ENCODE results near the gene WDR77.

The WDR77 gene

GRCh38 chr1:111468717-111469100 lies 19.7 kb upstream of the WDR77 start:
- no peak for DNase-seq (ENCODE audit: low spot score)

DNA sequence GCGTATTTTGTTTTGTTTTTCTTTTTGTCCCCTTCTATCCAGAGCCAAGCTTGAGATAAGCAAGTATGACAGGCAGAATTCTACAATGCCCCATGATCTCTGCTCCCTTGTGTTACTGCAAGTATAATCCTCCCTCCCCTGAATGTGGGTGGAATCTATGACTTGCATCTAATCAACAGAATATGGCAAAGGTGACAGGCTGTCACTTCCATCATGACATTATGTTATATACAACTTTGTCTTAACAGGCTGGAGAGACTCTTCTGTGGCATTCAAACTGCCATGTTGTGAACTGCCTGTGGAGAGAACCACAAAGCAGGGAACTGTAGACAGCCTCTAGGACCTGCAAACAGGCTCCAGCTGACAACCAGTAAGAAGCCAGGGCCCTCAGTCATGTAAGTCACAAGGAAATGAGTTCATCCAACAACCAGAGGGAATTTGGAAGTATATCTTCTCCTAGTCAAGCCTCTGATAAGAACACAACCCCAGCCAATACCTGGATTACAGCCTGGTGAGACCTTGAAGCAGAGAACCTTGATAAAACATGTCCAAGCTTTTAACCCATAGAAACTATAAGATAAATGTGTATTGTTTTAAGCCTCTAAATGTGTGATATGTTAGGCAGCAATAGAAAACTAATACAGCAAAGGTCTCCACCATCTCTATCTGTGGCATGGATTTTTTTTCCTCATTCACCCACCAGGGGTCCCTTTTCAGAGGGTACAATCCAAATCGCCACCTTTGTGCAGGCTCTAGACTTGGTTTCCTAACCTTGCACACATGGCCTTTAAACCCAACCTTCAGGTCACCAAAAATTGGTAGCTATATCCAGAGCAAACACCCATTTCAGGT lies 19.0 kb upstream of the WDR77 start:
- no peak for DNase-seq (ENCODE audit: low spot score)

GRCh38 chr1:111466480-111466879 lies 17.4 kb upstream of the WDR77 start:
- DNase-seq (ENCODE audit: low spot score), result no peak

DNA sequence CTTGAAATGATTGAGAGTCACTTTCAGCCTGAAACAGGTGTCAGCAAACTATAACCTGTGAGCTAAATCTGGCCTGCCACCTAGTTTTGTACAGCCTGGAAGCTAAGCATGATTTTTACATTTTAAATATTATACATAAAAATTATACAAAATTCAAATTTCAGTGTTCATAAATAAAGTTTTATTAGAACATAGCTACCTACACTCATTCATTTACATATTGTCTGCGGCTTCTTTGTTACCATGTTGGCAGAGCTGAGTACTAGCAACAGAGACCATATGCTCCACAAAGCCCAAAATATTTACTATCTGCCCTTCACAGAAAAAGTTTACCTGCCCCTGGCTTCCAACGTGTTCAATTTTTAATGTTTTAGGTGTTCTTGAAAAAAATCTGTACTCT lies 16.7 kb upstream of the WDR77 start:
- DNase-seq (ENCODE audit: low spot score), result no peak

GRCh38 chr1:111463029-111463683 lies 14.1 kb upstream of the WDR77 start:
- DNase-seq (ENCODE audit: low spot score), result no peak

GRCh38 chr1:111462370-111463028 lies 13.4 kb upstream of the WDR77 start:
- no peak for DNase-seq (ENCODE audit: low spot score)

- no peak for DNase-seq (ENCODE audit: low spot score)
Observed at GRCh38 chr1:111461765-111462164, 12.7 kb upstream of the WDR77 start.

DNA sequence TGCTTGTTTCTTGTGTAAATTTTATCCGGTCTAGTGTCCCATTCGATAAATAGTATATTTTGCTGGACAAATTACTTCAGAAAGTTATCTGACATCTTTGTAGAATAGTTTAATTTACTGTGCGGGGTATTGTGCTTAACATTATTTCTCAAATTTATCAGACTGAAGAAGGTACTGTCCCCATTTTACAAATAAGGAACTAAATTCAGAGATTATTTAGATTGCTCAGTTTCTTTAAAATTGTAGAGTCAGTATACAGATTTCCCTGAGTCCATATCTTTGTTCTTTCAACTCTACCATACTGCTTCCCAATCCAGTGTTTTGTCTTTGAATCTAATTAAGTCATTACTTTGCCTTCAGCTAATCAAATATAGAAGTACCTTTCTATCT lies 6.6 kb upstream of the WDR77 start:
- DNase-seq (ENCODE audit: low spot score), result no peak

DNA sequence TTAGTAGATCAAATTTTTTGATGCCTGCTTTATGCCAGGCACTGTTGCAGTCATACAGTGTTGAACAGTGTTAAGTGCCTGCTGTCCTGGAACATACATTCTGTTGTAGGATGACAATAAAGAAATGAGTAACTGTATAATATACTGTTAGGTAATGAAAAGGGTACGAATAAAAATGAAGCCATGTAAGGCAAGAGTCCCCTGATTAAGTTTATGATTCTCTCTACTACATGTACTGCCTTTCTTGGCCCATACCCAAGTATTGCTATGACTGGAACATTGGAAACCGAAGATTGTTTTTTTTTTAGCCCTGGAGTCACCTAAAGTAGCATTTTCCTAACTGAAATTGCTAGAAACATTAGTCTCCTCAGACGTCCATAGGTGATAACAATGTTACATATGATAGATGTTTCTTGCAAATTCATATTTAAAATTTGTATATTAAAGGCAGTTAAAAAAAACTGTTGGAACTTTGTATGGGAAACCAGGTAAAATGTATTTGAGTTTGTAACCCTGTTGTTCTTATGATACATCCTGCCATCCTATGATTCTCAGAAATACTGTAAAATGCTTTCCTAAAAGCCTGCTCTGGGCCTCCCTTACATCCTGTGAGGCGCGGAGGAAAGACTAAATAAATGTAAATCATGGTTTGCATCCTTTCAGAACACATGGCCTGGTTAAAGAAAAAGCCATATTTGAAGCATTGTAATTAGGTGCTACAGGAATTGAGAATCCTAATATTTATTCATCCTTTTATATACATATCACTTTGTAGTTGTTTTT lies 6.0 kb upstream of the WDR77 start:
- DNase-seq (ENCODE audit: low spot score), result no peak

GRCh38 chr1:111453706-111454105 lies 4.7 kb upstream of the WDR77 start:
- no peak for DNase-seq (ENCODE audit: low spot score)

DNA sequence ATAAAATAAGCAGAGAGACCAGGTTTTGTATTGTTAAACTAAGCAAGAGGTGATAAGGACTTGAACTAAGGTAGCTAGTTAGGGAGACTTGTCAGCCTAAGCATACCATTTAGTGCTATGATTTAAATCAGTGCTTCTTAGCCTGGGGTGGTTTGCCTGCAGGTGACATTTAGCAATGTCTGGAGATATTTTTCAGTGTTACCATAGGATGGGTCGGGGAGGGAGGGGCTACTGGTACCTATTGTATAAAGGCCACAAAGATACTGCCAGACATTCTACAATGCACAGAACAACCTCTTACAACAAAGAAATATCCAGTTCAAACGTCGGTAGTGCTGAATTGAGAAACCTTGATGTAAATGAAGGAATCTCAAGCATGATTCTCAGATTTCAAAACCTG lies 3.5 kb upstream of the WDR77 start:
- no peak for DNase-seq (ENCODE audit: low spot score)

- DNase-seq (ENCODE audit: low spot score), result no peak
Observed at GRCh38 chr1:111450185-111450584, 1.1 kb upstream of the WDR77 start.

DNA sequence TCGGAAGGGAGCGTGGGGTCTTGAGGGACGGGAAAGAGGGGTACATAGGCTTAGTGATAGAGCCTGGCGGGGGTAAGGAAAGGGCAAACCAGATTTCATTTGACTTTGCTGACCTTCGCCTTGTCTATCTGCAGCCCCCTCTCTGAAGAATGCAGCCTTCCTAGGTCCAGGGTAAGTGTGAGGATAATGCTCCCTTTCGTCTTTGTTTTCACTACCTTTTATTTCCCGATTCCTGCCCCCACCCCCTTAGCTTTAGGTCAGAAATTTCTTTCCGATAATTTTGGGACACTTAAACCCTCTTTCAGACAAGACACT lies 604 bp upstream of the WDR77 start:
- no peak for DNase-seq (ENCODE audit: low spot score)

GRCh38 chr1:111448482-111448917 lies 556 bp downstream of the WDR77 start:
- DNase-seq (ENCODE audit: low spot score), result peak; percentile 5

DNA sequence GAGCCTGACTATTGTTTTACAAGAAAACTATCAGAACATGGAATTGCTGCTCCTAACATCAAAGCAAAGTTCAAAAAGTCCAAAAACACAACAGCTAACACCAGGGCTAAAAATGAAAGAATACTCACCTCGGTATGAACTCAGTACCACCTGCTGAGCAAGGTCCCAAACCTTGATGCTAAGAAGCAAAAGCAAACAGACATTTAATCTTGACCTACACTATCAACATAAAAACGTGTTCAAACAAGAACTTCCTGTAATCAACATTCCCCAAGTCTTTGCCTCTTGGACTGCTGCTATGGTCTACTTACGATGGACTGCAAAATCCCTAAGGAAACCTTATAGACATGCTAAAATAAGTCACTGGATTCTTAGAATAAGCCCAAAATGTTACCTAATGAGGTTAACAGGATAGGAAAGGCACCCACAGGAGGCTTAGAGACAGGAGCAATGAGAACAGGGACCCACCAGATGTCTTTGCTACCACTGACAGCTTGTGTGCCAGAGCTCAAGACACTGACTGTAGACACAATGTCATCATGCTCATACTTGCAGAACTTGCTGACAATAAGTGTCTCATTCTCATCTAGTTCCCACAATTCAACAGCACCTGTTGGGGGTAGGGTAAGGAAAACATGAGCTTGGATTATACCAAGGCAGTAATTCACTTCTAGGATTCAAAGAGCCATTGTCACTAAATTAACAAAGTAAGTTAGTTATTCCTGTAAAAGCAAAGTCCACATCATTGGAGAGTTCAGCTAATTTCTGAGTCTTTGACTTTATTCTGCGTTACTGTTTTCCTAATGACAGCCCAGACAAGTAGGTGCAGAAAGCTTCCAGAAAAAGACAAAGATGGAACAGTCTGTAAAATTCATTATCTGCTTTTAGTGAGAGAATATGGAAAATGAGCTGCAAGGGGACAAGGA lies 1.8 kb downstream of the WDR77 start:
- no peak for DNase-seq (ENCODE audit: low spot score)

- DNase-seq (ENCODE audit: low spot score), result no peak
Observed at GRCh38 chr1:111446546-111446945, 2.5 kb downstream of the WDR77 start.

DNA sequence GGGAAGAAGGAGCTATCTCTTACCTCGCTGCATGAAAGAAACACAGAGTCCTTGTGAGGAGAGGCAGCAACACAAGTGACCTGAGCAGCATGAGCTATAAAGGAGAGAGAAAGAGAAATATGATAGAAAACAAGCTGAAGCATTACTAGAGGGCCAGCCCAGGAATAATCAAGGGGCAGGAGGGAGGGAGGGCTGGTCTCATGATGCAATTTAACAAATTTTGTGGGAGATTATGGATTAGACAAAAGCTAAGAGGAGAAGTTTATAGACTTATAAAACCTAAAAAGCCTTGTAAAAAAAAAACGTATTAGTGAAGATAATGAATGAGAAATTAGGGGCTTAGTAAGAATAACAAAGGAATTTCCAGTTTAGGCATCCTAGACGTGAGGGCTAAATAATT lies 5.0 kb downstream of the WDR77 start:
- DNase-seq (ENCODE audit: low spot score), result no peak

DNA sequence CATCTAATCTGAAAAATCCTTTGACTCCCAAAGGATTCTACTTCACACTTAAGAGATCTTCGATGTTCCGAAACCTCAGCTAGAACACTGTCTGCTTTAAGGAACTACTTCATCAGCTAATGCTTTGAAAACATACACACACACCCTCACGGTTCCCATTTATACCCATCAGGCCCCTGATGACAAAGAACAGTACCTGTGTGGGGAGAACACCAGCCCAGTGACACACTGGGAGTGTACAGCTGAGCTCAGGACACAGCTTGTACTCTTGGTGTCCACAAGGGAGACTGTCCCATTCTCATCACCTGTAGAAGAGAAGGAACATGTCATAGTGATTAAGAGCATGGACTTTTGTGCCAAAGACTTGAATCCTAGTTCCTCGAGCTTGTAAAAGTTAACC lies 6.6 kb downstream of the WDR77 start:
- no peak for DNase-seq (ENCODE audit: low spot score)

DNA sequence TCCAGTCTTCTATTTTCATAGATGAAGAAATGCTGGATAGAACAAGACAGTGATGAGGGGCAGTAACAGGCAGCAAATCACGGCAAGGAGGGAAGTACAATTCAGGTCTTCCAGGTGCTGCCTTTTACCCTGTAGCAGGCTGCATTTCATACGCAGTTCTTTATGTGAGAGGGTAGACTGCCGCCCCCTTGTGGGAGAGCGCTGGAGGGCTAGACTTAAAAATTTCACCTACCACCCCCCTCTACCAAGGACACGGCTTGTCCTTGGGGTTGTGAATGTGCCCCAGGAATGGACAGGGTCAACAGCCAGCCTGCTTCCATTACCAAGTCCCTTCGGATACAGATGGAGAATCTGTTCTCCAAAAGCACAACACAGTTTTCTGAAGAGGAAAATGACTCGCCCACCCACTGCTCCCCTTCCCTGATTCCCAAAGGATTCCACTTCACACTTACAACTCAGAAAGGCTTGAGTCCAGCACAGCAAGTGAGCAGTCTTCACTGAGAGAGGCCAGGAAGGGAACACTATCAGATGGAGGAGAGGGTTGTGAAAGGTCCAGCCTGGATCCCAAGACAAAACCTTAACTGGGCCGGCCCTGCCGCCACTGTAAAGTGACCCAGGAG lies 7.4 kb downstream of the WDR77 start:
- no peak for DNase-seq (ENCODE audit: low spot score)

DNA sequence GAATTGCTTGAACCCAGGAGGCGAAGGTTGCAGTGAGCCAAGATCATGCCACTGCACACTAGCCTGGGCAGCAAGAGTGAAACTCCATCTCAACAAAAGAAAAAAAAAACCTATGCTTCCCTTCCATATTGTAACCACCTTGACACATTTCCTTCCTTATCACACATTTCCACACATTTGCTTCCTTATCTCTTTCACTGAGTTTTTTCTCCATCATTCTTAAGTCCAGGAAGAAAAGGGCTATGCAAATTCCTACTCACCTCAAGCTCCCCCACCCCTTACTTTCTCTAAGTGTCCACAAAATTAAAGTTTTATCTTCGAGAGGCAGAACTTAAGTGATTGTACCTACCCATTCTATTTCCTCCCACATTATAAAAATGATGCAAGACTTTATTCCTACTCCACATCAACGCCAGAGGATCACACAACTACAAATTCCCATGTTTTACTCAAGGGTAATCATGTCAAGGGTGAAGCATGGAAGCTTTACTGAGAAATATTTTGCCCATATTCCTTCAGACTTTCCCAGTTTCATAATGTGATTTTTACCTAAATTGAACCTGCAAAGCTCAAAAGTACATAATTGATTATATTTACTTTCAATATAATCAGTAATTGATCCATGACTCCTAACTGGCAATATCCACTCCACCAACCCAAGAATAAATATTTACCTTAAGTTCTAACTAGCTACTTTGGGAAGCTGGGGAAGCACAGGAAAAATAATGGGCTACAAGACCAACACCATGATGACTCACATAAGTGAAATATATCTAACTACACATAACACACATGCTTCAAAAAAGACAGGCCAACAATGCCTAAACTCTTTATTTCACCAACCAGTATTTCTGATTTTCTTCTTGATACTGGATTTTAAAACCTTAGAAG lies 9.3 kb downstream of the WDR77 start:
- no peak for DNase-seq (ENCODE audit: low spot score)

All from HuH-7.5 (cell line).